ENCODE results near the gene LINGO4.

Gene LINGO4

GRCh38 chr1:151762941-151763921 lies 42.0 kb downstream of the LINGO4 start, which contains the start of gene MRPL9:
MRPL9 (minus strand) TSS chr1:151763496; CDS start chr1:151763479, 17 bp downstream.
- no peaks in the 10 kb centered on the region for H3K27me3 Mint-ChIP-seq
- H3K36me3 Mint-ChIP-seq = peaks cover 32% of the 10 kb centered on the region
- H3K4me1 Mint-ChIP-seq = peaks cover 18% of the 10 kb centered on the region
- ATAC-seq = peak; percentile 99
- H3K27ac Mint-ChIP-seq = peak within 1 kb of the TSS; percentile 97
- H3K9me3 Mint-ChIP-seq = no peaks in the 10 kb centered on the region
- H3K4me3 Mint-ChIP-seq = peak within 1 kb of the TSS; percentile 88

GRCh38 chr1:151760597-151761385 lies 44.4 kb downstream of the LINGO4 start:
- Mint-ChIP-seq H3K27ac (no peak overlapping the region), H3K4me3 (no peak overlapping the region), H3K27me3 (no peaks in the 10 kb centered on the region), H3K4me1 (peaks cover 18% of the 10 kb centered on the region), H3K36me3 (peaks cover 46% of the 10 kb centered on the region), H3K9me3 (no peaks in the 10 kb centered on the region)
- ATAC-seq = no peak

GRCh38 chr1:151759241-151759640 lies 46.0 kb downstream of the LINGO4 start:
- Mint-ChIP-seq H3K9me3 (no peaks in the 10 kb centered on the region), H3K27me3 (no peaks in the 10 kb centered on the region), H3K4me1 (peaks cover 16% of the 10 kb centered on the region), H3K36me3 (peaks cover 53% of the 10 kb centered on the region), H3K27ac (no peak overlapping the region), H3K4me3 (no peak overlapping the region)
- ATAC-seq = no peak

GRCh38 chr1:151756291-151756690 lies 48.9 kb downstream of the LINGO4 start:
- peaks cover 42% of the 10 kb centered on the region for H3K36me3 Mint-ChIP-seq
- ATAC-seq = no peak
- H3K4me1 Mint-ChIP-seq = no peaks in the 10 kb centered on the region
- H3K4me3 Mint-ChIP-seq = no peak overlapping the region
- peaks cover 11% of the 10 kb centered on the region for H3K27me3 Mint-ChIP-seq
- H3K27ac Mint-ChIP-seq = no peak overlapping the region
- no peaks in the 10 kb centered on the region for H3K9me3 Mint-ChIP-seq

Data from stimulated activated memory B cell treated with anti-CD40 and anti-IgM and Interleukin-4, amounts not matched to agents 10 μg/mL and 1 μg/mL and 100 μg/mL, for 72 hours (primary cell).